ENCODE measurements around the gene DUOX1. TPM values are rescaled to one million over a fixed set of nuclear protein-coding genes. Genes with fewer than 3 reads are reported as not detected.
A peak's percentile ranks its signal among the peaks of the same experiment; 100 is the strongest.

DUOX1 gene
- total RNA-seq, 4 donors from 2014 or later = 0.33 to 1.7 (median 0.61) TPM

DNA sequence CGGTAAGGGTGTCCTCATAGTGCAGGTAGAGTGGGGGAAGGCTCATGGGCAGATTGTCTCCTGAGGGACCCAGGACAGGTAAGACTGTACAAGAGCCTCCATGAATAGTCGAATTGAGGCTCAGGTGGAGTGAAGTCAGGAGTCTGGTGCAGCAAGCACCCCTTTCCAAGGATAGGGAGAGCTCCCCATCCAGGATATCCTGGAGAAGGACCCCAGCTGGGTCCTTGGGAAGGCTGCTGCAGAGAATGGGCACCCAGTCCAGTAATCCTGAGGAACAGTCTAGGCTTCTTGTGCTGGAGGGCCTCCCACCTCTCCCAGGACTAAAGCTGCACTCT, 15.1 kb upstream of the DUOX1 start:
- Histone ChIP-seq H3K27me3 (peaks cover 7 to 98% (median 55%) of the 10 kb centered on the region in 4 donors), H3K36me3 (no peaks in the 10 kb centered on the region), H3K4me1 (peaks cover 27 to 60% (median 43%) of the 10 kb centered on the region in 4 donors), H3K4me3 (no peak overlapping the region), H3K9me3 (no peaks in the 10 kb centered on the region), H3K27ac (replicated peaks in 1 of 4) (no peak overlapping the region)
- TF ChIP-seq EP300 (IDR thresholded peaks at IDR 0.05) (no peak), POLR2AphosphoS5 (IDR thresholded peaks at IDR 0.05) (no peak), POLR2A (IDR thresholded peaks at IDR 0.05; ENCODE audit: low read depth) (no peak)
- TF ChIP-seq, protein P1, sequence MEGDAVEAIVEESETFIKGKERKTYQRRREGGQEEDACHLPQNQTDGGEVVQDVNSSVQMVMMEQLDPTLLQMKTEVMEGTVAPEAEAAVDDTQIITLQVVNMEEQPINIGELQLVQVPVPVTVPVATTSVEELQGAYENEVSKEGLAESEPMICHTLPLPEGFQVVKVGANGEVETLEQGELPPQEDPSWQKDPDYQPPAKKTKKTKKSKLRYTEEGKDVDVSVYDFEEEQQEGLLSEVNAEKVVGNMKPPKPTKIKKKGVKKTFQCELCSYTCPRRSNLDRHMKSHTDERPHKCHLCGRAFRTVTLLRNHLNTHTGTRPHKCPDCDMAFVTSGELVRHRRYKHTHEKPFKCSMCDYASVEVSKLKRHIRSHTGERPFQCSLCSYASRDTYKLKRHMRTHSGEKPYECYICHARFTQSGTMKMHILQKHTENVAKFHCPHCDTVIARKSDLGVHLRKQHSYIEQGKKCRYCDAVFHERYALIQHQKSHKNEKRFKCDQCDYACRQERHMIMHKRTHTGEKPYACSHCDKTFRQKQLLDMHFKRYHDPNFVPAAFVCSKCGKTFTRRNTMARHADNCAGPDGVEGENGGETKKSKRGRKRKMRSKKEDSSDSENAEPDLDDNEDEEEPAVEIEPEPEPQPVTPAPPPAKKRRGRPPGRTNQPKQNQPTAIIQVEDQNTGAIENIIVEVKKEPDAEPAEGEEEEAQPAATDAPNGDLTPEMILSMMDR (IDR thresholded peaks at IDR 0.05) = no peak
- 0% methylated on average over 2 of the region's 2 CpGs for WGBS
- intact Hi-C loops (cut with DNase I) = no loop called here
- DNase-seq (ENCODE audit: extremely low spot score) = no peak

- Histone ChIP-seq H3K9me3 (no peaks in the 10 kb centered on the region), H3K4me1 (peaks cover 27 to 60% (median 43%) of the 10 kb centered on the region in 4 donors), H3K27ac (replicated peaks in 1 of 4) (no peak overlapping the region), H3K36me3 (no peaks in the 10 kb centered on the region), H3K27me3 (peaks cover 7 to 98% (median 58%) of the 10 kb centered on the region in 4 donors), H3K4me3 (no peak overlapping the region)
- no peak for TF ChIP-seq POLR2A (IDR thresholded peaks at IDR 0.05; ENCODE audit: low read depth)
- TF ChIP-seq EP300 (IDR thresholded peaks at IDR 0.05) = no peak
- TF ChIP-seq, protein P1 (IDR thresholded peaks at IDR 0.05) = no peak
- TF ChIP-seq POLR2AphosphoS5 (IDR thresholded peaks at IDR 0.05) = no peak
- 64% methylated on average over 7 of the region's 7 CpGs for WGBS
- intact Hi-C loops (cut with DNase I) = no loop called here
- DNase-seq (ENCODE audit: extremely low spot score) = no peak
These were observed 14.4 kb upstream of the DUOX1 start for GRCh38 chr15:45115312-45115820.

DNA sequence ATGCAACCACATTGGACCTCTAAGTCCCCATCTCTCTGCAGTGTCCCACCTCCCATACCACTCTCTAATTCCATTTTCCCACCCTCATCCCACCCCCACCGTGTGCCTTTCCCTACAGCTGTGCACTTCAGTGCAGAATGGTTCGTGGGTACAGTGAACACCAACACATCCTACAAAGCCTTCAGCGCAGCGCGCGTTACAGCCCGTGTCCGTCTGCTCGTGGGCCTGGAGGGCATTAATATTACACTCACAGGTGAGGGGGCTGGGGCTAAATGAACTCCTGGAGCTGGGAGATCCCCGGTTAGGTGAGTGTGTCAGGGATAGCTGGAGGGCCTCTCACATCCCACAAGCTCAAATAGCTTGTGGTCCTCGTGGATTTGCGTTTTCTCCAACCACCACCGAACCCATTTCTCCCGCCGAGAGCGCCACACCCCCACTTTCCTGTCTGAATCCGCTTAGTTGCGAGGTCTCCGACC, 13.8 kb upstream of the DUOX1 start:
- peak overlapping the region in 1 of 4 donors; percentile 24 for H3K4me3 ChIP-seq
- 38% methylated on average over 10 of the region's 19 CpGs for WGBS
- intact Hi-C loops (cut with DNase I) = no loop called here
- DNase-seq (ENCODE audit: extremely low spot score) = no peak
- H3K27me3 ChIP-seq = peaks cover 7 to 99% (median 61%) of the 10 kb centered on the region in 4 donors
- peaks cover 27 to 60% (median 43%) of the 10 kb centered on the region in 4 donors for H3K4me1 ChIP-seq
- TF ChIP-seq, protein P1 (IDR thresholded peaks at IDR 0.05) = no peak
- TF ChIP-seq POLR2AphosphoS5 (IDR thresholded peaks at IDR 0.05) (no peak), EP300 (IDR thresholded peaks at IDR 0.05) (no peak), POLR2A (IDR thresholded peaks at IDR 0.05; ENCODE audit: low read depth) (no peak)
- H3K9me3 ChIP-seq = no peaks in the 10 kb centered on the region
- no peaks in the 10 kb centered on the region for H3K36me3 ChIP-seq
- H3K27ac ChIP-seq (replicated peaks in 1 of 4) = no peak overlapping the region

- H3K9me3 ChIP-seq = no peaks in the 10 kb centered on the region
- intact Hi-C loops (cut with DNase I) = no loop called here
- H3K36me3 ChIP-seq = no peaks in the 10 kb centered on the region
- TF ChIP-seq POLR2AphosphoS5 (IDR thresholded peaks at IDR 0.05) (no peak), EP300 (IDR thresholded peaks at IDR 0.05) (no peak), POLR2A (IDR thresholded peaks at IDR 0.05; ENCODE audit: low read depth) (no peak)
- TF ChIP-seq, protein P1 (IDR thresholded peaks at IDR 0.05) = no peak
- WGBS = 10% methylated on average over 35 of the region's 65 CpGs
- no peak for DNase-seq (ENCODE audit: extremely low spot score)
- H3K4me1 ChIP-seq = peaks cover 27 to 55% (median 42%) of the 10 kb centered on the region in 4 donors
- H3K27me3 ChIP-seq = peaks cover 7 to 100% (median 58%) of the 10 kb centered on the region in 4 donors
- no peak overlapping the region for H3K27ac ChIP-seq (replicated peaks in 1 of 4)
- H3K4me3 ChIP-seq = peak overlapping the region; percentile 3 to 38 (median 30)
These were observed 13.1 kb upstream of the DUOX1 start for GRCh38 chr15:45116482-45117307.

Measured in esophagus muscularis mucosa (tissue), 4 donors.